ENCODE measurements around the gene GALNTL6.

Gene GALNTL6

DNA sequence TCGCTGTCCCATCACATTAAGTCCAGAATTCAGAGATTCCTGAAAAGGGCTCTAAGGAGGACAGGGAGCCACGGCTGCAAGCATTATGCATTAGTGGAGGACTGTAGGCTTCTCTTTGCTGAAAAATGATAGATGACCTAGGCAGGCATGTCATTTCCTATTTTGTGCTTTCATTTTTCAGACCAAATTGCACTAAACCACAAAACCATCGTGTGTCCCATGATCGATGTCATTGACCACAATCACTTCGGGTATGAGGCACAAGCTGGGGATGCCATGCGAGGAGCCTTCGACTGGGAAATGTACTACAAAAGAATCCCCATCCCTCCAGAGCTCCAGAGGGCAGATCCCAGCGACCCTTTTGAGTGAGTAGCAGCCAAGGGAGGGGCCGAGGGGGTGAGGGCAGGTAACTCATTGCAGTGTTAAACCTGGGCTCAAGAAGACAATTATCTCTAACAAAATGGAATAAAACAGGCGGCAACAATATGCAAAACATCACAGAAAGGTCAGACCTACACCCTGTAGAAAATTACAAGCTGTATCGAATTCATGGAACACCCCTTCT, 1000.2 kb downstream of the GALNTL6 start:
- DNase-seq (ENCODE audit: low read depth): no peak

DNA sequence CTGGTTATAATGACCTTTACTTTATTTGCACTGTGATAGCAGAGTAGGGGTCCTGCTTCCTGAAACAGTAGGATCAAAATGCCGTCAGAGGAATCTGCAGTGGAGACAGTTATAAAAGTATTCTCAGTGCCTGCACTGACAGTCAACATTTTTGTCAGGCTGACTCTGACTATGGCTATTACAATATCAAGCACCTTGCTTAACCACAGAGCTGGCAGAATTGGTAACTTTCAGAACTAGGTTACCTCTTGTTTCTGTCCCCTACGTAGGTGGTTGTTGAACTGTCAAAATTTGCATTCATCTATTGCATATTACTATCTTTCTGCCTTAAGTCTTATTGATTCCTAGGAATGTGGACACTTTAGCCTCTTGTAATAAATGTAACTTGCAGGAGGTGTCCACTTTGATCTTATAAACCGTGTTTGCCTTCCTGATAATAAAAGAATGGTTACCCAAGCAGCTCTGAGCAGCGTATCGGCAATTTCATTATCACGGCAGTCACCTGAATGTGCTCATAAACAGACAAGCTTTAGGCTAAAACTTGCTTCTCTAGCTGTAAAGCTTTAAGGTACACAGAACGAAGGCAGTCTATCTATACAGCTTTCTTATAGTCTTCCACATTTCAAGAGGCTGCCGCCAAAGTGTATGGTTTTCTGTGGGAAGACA, 1002.4 kb downstream of the GALNTL6 start:
- DNase-seq (ENCODE audit: low read depth): no peak

DNA sequence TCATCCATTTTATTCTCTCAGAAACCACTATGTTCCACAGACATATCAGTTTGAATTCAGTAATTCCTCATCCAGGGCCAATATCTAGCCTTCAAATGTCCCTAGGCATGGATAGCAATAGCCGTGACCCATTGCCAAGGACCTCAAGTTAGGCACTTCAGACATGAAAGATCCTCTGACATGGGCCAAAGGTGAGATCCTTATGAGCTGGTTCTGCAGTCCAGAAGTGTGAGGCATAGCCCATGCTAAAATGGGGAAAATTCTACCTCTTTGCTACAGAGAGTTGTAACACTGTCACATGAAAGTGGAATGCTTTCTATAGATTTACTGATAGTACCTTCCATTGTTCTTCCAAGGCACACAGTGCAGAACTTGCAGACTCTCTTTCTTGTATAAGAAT, 1005.7 kb downstream of the GALNTL6 start:
- no peak for DNase-seq (ENCODE audit: low read depth)

DNA sequence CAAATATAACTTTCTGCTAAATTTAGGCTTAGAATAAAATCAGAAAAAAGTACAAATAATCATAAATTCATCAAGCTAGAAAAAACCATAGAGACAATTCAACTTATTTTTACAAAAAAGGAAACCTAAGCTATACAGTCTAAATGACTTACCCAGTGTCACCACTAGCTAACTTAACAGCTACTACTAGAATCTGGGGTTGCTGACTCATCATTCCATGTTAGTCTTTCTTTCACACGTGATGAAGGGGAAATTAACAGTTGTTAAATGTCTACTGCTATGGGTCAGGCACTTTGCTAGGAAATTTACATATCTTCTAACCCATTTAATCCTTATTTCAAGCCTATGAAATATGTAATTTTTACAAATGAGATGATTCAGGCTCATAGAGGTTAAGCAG, 1006.1 kb downstream of the GALNTL6 start:
- DNase-seq (ENCODE audit: low read depth): no peak

DNA sequence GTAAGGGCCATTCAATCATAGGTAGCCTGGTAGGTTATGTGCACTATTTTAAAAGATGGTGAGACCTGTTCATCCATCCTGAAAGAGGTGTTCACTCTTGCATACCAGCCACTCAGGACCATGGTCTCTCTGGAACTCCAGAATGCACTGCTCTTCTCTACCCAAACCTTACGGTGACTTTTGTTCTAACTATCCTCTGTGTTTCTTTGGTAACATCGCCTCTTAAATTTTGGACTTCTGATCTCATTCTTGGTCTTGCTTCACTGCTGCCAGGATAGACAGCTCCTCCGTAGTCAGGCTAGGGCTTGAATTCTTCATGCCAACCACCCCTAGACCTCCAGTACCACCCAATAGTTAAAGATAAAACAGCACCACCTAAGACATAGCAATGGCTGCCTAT, 1009.1 kb downstream of the GALNTL6 start:
- DNase-seq (ENCODE audit: low read depth): no peak

DNA sequence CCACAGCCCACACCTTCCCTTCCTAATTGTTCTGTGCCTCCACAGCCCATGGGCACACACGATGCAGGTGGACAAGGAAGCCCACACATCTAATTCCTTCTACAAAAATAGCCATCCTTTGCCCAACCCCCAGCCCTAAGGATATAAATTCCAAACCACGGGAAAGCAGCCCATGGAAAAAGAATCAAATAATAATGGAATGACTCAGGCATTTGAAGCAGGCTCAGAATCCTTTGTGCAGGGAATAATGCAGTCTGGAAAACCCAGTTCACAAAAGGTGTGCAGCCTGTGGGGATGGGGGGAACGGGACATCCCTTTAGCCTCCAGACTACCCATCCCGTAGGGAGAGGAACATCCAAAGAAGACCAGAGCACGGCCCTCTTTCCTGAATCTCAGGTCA, 1013.1 kb downstream of the GALNTL6 start:
- no peak for DNase-seq (ENCODE audit: low read depth)

DNA sequence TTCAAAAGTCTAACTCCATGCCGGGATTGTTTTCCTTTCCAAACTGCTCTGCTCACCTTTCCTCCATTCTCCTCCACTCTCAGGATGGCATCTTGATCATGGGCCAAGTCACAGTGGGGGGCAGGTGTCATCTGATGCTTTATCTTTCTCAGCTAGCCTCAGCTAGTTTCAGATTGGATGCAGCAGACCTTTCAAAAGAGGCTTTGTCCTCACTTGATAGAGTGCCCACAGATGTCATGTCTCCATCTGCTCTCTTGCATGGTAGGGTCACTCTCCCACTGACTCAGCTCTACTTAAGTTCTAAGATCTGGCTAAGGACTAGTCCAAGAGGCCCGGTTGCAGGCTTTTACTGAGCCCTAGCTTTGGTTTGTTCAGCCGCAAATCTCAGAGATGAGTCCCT, 1013.7 kb downstream of the GALNTL6 start:
- no peak for DNase-seq (ENCODE audit: low read depth)

DNA sequence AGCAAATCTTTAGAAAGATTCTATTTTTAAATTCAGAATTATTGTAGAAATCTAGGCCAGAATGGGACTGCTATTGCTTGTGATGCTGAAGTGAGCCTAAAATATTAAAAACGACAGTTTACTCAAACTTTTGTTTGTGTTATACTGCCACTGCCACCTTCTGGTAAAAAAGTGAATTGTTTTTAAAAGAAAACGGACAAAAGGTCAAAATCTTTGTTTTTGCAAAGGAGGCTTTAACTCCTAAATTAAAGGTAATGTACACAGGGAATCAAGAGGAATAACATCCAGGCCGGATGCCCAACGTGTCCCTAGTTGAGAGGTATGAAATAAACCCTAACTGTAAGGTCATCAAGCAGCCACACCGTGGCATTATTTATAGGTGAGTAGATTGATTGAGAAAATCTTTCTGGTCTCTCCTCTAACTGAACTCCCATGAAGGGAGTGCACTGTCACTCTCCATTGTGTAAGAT, 1017.1 kb downstream of the GALNTL6 start:
- no peak for DNase-seq (ENCODE audit: low read depth)

DNA sequence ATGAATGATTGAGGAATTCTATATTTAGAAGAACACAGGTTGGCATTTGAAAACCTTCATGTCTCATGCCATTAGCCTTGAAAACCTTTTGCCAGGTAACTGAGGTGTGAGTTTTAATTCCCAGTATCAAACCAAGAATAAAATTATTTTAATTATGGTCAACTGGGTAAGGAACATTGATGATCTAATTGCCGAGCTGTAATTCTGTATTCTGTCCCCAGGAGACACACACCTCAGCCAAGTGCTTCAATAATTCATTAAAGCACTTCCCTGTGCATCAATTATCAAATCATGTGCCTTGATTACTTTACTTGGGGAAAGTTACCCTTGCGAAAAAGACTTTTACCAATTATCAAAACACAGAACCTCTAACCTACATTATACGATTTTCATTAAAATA, 1023.5 kb downstream of the GALNTL6 start:
- no peak for DNase-seq (ENCODE audit: low read depth)

DNA sequence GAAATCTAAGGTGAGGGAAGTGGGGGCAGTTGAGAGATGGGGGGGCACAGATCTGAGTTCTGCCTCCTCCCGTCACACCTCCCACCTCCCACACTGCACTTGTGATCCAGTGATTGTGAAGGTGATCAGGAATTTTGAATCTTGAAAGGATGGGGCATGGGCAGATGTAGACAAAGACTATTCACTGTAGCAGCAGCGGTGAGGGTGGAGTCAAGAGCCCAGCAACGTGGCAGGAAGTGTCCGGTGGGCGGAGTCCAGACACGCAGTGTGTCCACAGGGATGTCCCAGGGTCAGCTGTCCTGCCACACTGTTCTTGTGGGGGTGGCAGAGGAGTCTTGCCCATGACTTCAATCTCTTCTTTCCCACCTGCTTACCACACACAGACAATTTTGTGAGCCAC, 1024.9 kb downstream of the GALNTL6 start:
- no peak for DNase-seq (ENCODE audit: low read depth)

DNA sequence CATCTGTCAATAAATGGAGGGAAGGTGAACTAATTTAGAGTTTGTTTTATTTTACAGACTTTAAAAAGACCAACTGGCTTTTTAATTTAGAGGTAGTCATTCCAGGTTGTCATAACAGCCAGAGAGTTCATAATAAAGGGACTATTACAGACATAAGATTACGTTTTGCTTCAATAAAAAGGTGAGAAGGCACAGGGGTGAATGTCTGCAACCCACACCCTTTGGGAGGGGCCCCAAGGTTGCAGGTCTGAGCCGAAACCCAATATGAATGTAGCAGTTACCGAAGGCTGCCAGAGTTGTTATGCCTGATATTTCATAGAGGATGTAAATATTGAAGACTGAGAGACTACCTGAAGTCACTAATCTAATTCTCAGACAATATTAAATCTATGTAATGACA, 1025.7 kb downstream of the GALNTL6 start:
- DNase-seq (ENCODE audit: low read depth): no peak

DNA sequence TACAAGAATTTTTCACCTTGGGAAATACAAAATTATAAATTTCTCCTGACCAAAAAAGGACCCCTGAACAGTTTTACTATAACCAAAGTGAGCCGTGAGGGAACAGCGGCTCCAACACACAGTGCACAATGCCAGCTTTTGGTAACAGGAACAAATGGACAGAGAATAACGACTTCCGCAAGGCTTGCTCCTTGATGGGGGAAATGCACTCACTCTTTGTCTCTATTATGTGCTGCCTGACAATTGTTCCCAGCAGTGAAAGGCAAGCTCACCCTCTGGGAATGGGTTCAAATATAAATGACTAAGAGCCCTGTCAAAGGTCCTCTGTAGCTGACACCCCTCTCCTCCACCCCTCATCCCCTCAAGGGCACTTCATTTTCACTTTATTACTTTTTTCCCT, 1029.6 kb downstream of the GALNTL6 start:
- no peak for DNase-seq (ENCODE audit: low read depth)

DNA sequence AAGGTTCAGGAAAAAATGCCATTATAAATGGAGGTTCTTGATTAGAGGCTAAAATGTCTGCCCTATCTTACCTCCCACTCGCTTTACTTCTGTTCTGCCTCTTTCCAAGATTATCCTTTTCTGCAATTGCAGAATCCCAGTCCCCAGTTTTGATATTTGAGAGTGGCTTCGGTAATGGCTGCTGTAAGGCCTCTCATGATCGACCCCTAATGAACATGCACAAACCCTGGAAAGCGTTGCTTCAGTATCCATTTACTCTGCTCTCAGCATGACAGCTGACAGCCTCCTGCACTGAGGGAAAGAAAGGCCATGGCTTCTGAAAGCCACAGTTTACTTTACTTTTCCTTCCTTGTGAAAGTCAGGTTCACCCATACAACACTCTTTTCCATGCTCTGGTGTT, 1030.0 kb downstream of the GALNTL6 start:
- DNase-seq (ENCODE audit: low read depth): no peak

DNA sequence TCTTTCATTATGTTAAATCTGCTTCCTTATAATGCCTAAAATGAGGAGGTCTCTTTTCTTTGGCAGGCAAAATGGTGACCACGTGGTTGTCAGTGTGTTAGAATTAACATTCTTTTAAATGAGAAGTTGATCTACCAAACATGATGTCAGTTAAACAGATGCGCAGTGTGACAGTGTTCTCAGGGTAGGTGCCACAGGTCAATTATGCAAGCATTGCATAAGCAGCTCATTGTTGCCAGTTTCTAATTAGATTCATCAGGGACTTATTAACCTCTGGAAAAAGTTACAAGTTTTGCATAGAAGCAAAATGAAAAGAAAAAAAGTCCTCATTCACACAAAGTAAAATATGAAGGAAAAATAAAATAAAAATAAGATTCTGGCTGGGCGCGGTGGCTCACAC, 1031.4 kb downstream of the GALNTL6 start:
- no peak for DNase-seq (ENCODE audit: low read depth)

DNA sequence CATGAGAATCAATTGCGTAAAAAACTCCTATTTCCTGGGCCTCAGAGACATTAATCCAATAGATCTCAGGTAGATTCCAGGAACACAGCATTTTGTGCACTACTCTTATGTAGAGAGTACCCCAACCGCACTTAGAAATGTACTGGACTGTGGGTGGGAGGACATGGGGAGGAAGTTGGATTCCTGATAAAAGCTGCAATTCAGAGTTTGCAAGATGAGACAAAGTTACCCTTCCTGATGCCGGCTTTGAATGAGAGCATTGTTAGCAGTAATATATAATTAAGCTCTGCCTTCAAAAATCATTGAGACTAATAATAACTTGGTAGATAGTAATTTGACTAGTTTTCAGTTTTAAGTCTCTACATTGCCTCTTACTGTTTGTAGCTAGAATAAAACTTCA, 1032.1 kb downstream of the GALNTL6 start:
- DNase-seq (ENCODE audit: low read depth): no peak

DNA sequence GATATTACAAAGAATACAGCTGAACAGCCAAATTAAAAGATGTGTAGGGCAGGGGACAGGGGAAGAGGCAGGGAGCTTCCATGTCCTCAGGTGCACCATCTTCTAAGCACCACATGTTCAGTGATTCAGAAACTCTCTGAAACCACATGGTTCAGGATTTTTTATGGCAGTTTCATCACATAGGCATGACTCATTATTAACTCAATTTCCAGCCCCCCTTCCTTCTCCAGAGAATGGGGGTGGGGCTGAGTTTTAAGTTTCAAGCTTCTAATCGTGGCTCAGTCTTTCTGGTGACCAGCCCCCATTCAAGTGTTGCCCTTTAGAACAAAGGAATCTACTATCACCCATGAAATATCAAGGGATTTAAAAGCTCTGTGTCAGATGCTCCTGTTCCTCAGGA, 1037.6 kb downstream of the GALNTL6 start:
- peak; percentile 59 for DNase-seq (ENCODE audit: low read depth)

DNA sequence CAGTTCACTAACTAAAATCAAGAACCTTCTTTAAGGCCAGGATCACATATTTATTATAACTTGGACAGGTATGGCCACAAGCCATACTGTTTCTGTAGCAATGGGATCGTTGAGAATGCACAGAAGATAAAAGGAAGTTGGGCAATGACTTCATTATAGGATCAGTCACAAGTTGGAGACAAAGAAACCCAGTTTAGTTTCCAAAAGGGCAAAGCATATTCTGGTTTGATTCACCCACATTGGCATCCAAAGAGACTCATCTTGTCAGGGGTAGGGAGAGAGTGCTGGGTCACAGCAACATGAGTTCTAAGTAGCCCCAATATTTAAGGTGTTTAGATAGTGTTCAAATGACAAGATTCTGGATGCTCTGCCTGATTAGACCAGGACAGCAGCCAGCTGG, 1038.3 kb downstream of the GALNTL6 start:
- no peak for DNase-seq (ENCODE audit: low read depth)

DNA sequence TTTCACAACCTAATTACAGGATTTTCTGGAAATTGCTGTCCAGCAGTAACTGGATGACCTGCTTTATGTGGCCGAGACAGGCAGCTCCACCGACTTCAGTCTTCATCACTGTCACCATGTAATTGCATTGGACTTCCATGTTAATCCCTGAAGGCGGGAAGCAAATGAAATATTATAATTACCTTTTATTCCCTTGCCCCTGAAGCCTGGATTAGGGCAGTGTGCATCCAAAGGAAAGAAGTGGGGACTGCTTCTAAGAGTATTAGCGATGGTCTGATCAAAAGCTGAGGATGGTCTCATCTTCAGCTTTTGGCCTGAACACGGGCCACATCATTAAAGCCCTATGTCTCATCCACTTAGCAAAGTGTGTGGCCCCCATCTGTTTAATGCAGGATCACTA, 1043.8 kb downstream of the GALNTL6 start:
- DNase-seq (ENCODE audit: low read depth): no peak

DNA sequence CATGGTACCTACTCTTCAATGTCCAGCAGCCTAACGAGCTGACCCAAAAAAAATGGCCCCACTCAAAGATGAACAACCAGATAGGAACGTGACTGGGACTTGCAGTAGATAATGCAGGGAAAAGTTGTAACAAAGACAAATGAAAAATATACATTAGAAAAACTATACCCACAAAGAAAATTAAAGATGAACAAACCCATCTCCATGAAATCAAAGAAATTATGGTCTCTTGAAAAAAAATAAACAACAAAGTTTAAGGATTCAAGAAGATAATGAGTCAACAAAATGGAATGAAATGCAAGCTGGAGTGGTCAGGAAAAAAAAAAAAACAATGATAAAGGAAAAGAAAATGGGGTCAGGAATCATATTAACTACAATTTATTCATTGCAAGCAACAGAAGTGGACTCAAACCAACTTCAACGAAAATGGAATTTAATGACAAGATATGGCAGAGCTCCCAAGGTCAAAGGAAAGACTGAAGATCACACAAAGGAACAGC, 1045.6 kb downstream of the GALNTL6 start:
- no peak for DNase-seq (ENCODE audit: low read depth)

DNA sequence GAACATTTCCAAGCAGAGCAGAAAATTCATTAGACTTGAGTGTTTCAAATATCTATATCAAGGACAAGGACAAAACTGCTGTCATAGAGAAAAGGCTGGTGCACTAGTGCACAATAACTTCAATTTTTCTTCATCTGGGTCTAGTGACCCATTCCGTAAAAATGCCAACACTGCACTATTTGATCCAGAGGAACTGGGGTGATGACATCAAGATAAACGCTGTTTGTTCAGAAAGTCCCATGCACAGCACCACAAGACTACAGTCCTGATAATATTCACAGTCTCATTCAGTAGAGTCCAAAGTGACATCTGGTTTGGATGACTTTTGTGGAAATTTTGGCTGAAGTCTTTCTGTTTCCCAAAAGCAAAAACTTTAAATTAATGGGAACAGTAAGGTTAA, 1051.9 kb downstream of the GALNTL6 start:
- no peak for DNase-seq (ENCODE audit: low read depth)

DNA sequence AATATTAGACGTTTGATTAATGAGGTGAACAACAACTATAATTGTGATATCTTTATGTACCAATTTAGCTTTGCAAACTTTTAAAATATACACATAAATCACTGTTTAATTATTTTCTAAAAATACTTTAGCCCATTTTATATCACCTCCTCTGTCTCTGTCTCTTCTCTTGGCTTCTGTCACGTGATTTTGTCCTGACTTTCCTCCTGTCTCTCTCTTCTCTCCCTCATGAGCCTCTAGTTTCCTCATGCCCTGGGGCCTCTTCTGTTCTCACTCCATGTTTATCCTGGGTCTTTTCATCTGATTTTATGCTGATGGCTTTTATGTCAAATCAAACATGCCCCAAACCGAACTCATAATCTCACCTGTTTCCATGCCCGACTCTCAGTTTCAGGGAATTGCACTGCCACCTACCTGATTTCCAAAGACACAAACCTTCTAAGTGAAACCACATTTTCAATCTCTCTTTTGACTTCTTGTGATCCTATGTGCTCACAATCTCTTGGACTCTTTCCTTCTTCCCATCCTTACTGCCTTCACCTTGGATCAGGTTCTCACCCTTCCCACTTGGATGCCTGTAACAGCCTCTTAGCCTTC, 1052.4 kb downstream of the GALNTL6 start:
- DNase-seq (ENCODE audit: low read depth): no peak

DNA sequence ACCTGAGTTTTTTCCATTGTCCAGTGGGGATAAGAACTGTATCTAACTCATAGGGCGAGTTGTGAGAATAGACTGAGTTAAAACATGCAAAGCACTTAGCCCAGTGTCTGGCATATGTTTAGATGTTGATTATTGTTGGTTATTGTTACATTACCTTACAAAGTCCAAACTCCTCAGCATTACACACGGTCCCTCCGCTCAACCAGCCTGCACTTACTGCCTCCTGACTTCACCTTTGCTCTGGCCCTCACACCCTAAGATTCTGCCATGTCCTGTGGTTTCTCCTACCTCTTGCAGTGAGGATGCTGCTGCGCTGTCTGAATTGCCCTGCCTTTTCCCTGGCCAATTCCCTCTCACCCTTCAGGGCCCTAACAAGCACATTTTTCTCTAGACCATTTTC, 1053.2 kb downstream of the GALNTL6 start:
- no peak for DNase-seq (ENCODE audit: low read depth)

DNA sequence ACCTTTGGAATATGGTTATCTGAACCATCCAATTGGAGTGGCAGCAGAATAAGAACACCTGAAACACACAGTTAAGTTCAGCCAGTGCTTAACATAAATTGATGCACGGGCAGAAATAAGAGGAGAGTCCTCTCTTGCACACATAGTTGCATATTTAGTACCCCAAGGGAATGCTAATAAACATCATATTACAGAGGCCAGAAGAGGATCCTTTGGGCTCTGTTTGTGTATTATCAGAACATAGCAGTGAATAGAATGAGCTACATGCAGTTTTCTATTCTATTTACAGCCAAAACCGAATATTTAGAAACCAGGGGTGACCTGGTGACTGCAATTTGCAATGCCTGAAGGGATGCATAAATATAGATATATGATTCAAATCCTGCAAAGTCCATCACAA, 1054.6 kb downstream of the GALNTL6 start:
- DNase-seq (ENCODE audit: low read depth): no peak

DNA sequence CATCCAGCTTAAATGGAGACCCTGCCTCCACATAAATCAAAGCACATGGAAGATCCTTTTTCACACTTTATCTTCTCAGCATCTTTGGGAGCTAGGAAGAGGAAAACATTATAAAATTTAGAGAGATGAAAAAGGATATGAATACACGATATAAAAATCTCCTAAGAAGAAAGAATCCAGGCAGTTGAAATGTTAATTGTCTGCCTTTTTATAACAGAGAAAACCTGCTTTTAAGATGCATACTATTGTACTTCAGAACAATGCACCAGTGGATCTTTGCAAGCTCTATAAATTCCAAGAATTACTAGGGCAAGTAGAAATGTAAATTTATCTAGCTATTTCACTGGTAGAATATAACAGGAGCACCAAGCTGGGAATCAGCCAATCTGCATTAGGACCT, 1055.1 kb downstream of the GALNTL6 start:
- no peak for DNase-seq (ENCODE audit: low read depth)
